22Rv1 (cell line): ENCODE data around the gene CTNNAL1.

Experiments
- CTCF ChIP-seq: fragments of 450-650 bp; IDR thresholded peaks from 2 replicates; pipeline ENCODE4 v1.5.1; 2017; ENCODE audit warnings: mild to moderate bottlenecking
- ZFX ChIP-seq: fragments of 450-650 bp; IDR thresholded peaks from 2 replicates; pipeline ENCODE4 v1.6.1; 2017; ENCODE audit warnings: antibody characterized with exemption, borderline replicate concordance

- no peak for TF ChIP-seq CTCF
- no peak for TF ChIP-seq ZFX
Observed at GRCh38 chr9:108972626-108973209, 40.6 kb downstream of the CTNNAL1 start.
